ENCODE data around the gene AGXT.

The AGXT gene

GRCh38 chr2:240884221-240884620, 15.6 kb downstream of the AGXT start:
- Histone ChIP-seq H3K27ac (ENCODE audit: low read length) (no peak overlapping the region), H2AFZ (ENCODE audit: low read depth, low read length) (no peak overlapping the region), H3K79me2 (ENCODE audit: low read length) (no peaks in the 10 kb centered on the region), H3K4me3 (ENCODE audit: low read length) (no peak overlapping the region), H3K4me1 (ENCODE audit: low read length) (no peaks in the 10 kb centered on the region), H3K36me3 (replicated peaks; ENCODE audit: low read depth, low read length) (no peaks in the 10 kb centered on the region), H3K9me3 (ENCODE audit: insufficient read depth, low read length) (no peaks in the 10 kb centered on the region), H4K20me1 (ENCODE audit: insufficient read depth, low read length) (no peaks in the 10 kb centered on the region), H3K27me3 (ENCODE audit: low read depth, low read length) (no peaks in the 10 kb centered on the region), H3K4me2 (ENCODE audit: low read length) (no peak overlapping the region), H3K9ac (ENCODE audit: low read length) (no peak overlapping the region)
- TF ChIP-seq CTCF (IDR thresholded peaks at IDR 0.05; ENCODE audit: low read depth, low read length) (no peak), EZH2phosphoT487 (IDR thresholded peaks at IDR 0.05; ENCODE audit: low read depth) (no peak)

- H3K79me2 ChIP-seq (ENCODE audit: low read length): no peaks in the 10 kb centered on the region
- H3K4me2 ChIP-seq (ENCODE audit: low read length): no peak overlapping the region
- H3K9me3 ChIP-seq (ENCODE audit: insufficient read depth, low read length): no peaks in the 10 kb centered on the region
- H3K27ac ChIP-seq (ENCODE audit: low read length): no peak overlapping the region
- H3K4me1 ChIP-seq (ENCODE audit: low read length): no peaks in the 10 kb centered on the region
- no peaks in the 10 kb centered on the region for H4K20me1 ChIP-seq (ENCODE audit: insufficient read depth, low read length)
- no peaks in the 10 kb centered on the region for H3K27me3 ChIP-seq (ENCODE audit: low read depth, low read length)
- TF ChIP-seq EZH2phosphoT487 (IDR thresholded peaks at IDR 0.05; ENCODE audit: low read depth) (no peak), CTCF (IDR thresholded peaks at IDR 0.05; ENCODE audit: low read depth, low read length) (no peak)
- H3K36me3 ChIP-seq (replicated peaks; ENCODE audit: low read depth, low read length): no peaks in the 10 kb centered on the region
- H3K9ac ChIP-seq (ENCODE audit: low read length): no peak overlapping the region
- no peak overlapping the region for H2AFZ ChIP-seq (ENCODE audit: low read depth, low read length)
- no peak overlapping the region for H3K4me3 ChIP-seq (ENCODE audit: low read length)
Observed at GRCh38 chr2:240884745-240885144, 16.1 kb downstream of the AGXT start.

GRCh38 chr2:240885566-240885965, 16.9 kb downstream of the AGXT start:
- Histone ChIP-seq H3K36me3 (replicated peaks; ENCODE audit: low read depth, low read length) (no peaks in the 10 kb centered on the region), H3K4me1 (ENCODE audit: low read length) (no peaks in the 10 kb centered on the region), H3K4me2 (ENCODE audit: low read length) (no peak overlapping the region), H4K20me1 (ENCODE audit: insufficient read depth, low read length) (no peaks in the 10 kb centered on the region), H3K9ac (ENCODE audit: low read length) (no peak overlapping the region), H2AFZ (ENCODE audit: low read depth, low read length) (no peak overlapping the region), H3K4me3 (ENCODE audit: low read length) (no peak overlapping the region), H3K27ac (ENCODE audit: low read length) (no peak overlapping the region), H3K79me2 (ENCODE audit: low read length) (no peaks in the 10 kb centered on the region), H3K9me3 (ENCODE audit: insufficient read depth, low read length) (no peaks in the 10 kb centered on the region), H3K27me3 (ENCODE audit: low read depth, low read length) (no peaks in the 10 kb centered on the region)
- TF ChIP-seq CTCF (IDR thresholded peaks at IDR 0.05; ENCODE audit: low read depth, low read length) (no peak), EZH2phosphoT487 (IDR thresholded peaks at IDR 0.05; ENCODE audit: low read depth) (no peak)

GRCh38 chr2:240886023-240886565, 17.5 kb downstream of the AGXT start:
- no peak overlapping the region for H3K27ac ChIP-seq (ENCODE audit: low read length)
- H3K79me2 ChIP-seq (ENCODE audit: low read length): no peaks in the 10 kb centered on the region
- no peak overlapping the region for H3K4me2 ChIP-seq (ENCODE audit: low read length)
- H3K9ac ChIP-seq (ENCODE audit: low read length): no peak overlapping the region
- no peak overlapping the region for H2AFZ ChIP-seq (ENCODE audit: low read depth, low read length)
- H3K27me3 ChIP-seq (ENCODE audit: low read depth, low read length): no peaks in the 10 kb centered on the region
- TF ChIP-seq EZH2phosphoT487 (IDR thresholded peaks at IDR 0.05; ENCODE audit: low read depth) (no peak), CTCF (IDR thresholded peaks at IDR 0.05; ENCODE audit: low read depth, low read length) (no peak)
- H3K4me3 ChIP-seq (ENCODE audit: low read length): no peak overlapping the region
- no peaks in the 10 kb centered on the region for H4K20me1 ChIP-seq (ENCODE audit: insufficient read depth, low read length)
- no peaks in the 10 kb centered on the region for H3K9me3 ChIP-seq (ENCODE audit: insufficient read depth, low read length)
- H3K4me1 ChIP-seq (ENCODE audit: low read length): no peaks in the 10 kb centered on the region
- no peaks in the 10 kb centered on the region for H3K36me3 ChIP-seq (replicated peaks; ENCODE audit: low read depth, low read length)
